HUDEP-2 (cell line): ENCODE data around the gene EXOSC3.
"Not testable (repeated sequence)": the region's sequence is repeated elsewhere in the genome, so short reads cannot be mapped to it uniquely, and the experiment has no call there.

Experiments used
- DNase-seq, 76 experiments: peaks; one replicate each; lab custom pipeline; 2025; ENCODE audit not compliant: unreplicated experiment in 76 of 76; lab: John Stamatoyannopoulos, UW

EXOSC3 gene

GRCh38 chr9:37784616-37785483 is at the start of gene EXOSC3:
TSS of gene EXOSC3 (minus strand) at chr9:37785064. CDS start at chr9:37785044, 20 bp downstream.
- DNase-seq = peak in 74 of 76 experiments; percentile 49 to 92 (median 81)

DNA sequence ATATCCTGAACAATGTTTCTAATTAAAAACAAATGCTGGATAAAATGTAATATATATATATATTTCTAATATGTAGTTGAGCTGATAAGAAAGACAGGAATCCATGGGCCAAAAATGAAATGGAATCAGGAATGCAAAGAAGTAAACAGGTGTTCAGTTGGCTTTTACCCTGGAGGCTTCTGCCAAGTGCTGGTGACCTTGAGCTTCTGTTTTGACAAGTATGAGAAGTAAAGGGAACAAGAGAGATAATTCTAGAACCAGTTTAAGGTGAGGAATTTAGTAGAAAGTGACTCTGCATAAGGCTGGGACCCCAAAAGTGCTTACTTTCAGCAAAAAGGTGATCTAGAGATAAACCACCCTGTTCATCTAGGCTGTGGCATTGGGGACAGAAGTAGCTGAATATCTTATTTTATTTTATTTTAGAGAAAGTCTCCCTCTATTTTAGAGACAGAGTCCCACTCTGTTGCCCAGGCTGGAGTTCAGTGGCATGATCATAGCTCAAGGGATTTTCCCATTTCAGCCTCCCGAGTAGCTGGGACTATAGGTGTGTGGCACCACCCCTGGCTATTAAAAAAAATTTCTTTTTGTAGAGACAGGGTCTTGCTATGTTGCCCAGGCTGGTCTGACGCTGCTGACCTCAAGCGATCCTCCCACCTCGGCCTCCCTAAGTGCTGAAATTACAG is 42.8 kb upstream of the EXOSC3 start:
- no peak for DNase-seq

DNA sequence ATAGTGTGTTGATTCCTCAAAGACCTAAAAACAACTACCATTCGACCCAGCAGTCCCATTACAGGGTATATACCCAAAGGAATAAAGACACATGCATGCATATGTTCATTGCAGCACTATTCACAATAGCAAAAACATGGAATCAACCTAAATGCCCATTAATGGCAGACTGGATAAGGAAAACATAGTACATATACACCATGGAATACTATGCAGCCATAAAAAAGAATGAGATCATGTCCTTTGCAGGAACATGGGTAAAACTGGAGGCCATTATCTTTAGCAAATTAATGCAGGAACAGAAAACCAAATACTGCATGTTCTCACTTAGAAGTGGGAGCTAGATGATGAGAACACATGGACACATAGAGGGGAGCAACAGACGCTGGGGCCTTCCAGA is 40.3 kb upstream of the EXOSC3 start:
- DNase-seq = not testable (repeated sequence)

- DNase-seq = no peak
These were observed 35.3 kb upstream of the EXOSC3 start for GRCh38 chr9:37820142-37820541.

- peak in 2 of 76 experiments; percentile 10 to 22 for DNase-seq
These were observed 34.0 kb upstream of the EXOSC3 start for GRCh38 chr9:37818849-37819248.

DNA sequence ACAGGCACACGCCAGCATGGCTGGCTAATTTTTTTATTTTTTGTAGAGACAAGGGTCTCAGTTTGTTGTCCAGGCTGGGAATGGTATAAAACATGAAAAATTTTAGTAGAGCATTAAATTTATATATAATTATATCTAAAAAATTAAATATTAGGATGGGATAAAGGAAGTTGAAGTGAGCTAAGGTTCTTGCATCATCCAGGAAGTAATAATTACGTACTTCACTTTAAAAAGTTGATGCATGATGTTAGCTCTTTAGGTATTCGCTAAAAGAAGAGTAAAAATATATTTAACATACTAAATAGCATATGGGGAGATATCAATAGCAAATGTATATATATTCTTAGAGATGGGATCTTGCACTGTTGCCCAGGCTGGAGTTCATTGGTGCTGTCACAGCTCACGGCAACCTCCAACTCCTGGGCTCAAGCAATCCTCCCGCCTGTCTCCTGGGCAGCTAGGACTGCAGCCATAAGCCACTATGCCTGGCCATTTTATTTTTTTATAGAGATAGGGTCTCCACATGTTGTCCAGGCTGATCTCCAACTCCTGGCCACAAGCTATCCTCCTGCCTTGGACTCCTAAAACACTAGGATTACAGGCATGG is 28.0 kb upstream of the EXOSC3 start:
- DNase-seq = no peak

GRCh38 chr9:37811906-37812476 is 27.1 kb upstream of the EXOSC3 start:
- no peak for DNase-seq

GRCh38 chr9:37809676-37810075 is 24.8 kb upstream of the EXOSC3 start:
- DNase-seq = not testable (repeated sequence)

GRCh38 chr9:37806271-37806670 is 21.4 kb upstream of the EXOSC3 start:
- no peak for DNase-seq

DNA sequence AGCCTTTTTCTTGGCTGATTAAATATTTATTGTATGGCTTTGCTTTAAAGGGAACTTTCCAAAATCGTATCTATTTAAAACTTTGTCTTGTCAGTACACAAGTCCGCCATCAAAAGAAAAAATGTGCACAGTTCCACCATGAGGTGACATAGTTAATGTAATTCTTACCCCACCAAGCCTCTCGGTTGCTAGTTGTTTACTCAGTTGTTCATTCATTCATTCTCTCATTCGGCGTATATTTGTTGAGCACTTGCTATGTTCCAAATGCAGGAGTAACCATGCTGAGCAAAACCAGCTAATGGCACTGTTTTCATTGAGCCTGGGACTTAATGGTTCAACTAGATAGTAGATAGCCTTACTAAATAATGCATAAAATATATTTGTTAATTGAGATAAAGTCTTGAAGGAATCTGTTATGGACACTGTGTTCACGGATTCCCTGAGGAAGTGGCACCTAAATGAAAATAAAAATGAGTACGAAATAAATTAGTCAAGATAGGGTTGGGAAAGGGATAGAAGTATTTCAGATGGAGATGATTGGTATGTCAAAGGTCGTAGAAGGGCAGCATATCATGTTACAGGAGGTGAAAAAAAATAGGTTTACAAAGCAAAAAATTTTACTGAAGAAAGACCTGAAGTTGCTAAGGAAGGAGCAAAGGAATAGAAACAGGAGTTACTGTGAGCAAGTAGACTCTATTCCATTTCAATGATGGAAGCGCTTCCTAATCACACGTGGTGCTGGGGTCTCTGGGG is 17.3 kb upstream of the EXOSC3 start:
- peak in 1 of 76 experiments; percentile 20 for DNase-seq

DNA sequence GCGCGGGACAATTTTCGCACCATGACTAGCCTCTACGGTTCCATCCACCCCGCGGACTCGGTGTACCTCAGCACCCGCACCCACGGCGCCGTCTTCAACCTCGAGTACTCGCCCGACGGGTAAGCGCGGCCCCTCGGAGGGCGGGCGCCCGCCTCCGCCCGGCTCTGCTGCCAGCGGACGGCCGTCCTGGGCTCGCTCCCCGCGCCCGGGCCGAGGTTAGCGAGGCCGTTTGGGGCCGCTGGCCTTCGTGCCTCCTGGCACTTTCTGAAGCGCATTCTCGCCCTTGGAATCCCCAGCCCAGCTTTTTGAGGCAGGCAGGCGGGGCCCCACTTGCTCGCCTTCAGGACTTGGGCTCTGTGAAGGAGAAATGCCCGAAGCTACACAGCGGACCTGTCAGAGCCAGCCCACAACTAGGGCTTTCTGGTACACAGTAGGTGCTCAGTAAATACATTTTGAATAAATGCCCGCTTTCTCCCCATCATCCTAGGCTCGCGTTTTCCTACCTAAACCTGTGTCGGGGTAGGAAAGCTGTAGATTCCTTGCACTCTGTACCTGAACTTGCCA is 16.5 kb upstream of the EXOSC3 start:
- peak in 10 of 76 experiments; percentile 13 to 70 (median 32) for DNase-seq

DNA sequence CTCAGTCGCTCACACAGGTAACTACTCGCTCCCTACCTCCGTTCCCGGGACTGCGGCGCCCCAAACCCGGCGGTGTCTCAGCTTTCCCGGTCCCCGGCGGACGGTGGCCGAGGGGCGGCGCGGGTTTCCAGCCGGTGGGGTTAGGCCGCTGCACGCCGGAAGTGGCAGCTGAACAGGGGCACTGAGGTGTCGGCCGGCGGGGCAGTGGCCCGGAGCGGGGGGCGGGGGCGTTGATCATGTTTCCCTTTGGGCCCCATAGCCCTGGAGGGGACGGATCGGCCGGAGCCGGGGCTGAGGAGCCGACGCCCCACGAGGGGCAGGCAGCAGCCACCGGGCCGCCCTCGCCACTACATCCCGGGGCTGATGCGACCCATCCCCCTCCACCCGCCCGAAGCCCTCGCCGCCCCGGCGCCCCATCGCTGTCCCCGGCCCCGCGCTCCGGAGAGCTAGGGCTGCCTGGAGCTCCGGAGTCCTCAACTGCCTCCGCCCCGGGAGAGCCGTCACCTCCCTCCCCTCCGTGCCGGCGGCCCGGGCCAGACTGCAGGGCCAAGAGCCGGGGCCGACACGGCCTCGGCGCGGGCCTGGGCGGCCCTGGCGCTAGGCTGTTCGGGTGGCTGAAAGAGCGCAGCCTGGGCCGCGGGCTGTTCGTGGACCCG is 15.9 kb upstream of the EXOSC3 start, which contains the start of gene DCAF10:
DCAF10 (plus strand) TSS at position 167 of the 656 bp plus-strand sequence; CDS start at position 237, 70 bp downstream.
- peak in 73 of 76 experiments; percentile 36 to 90 (median 78) for DNase-seq

DNA sequence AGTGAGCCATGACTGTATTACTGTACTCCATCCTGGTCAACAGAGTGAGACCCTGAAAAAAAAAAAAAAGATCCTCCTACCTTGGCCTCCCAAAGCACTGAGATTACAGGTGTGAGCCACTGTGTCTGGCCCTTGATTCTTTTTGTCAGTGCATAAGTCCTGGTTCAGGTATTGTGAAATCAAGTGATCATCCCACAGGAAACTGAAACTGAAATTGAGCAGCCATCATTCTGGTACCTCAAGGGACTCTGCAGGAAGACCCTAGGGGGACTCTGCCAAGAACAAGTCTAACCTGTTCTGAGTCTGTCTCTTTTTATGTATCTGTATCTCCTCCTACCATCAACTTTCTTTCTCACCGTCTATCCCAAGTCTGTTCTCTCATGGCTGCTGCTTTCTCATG is 13.8 kb upstream of the EXOSC3 start:
- no peak for DNase-seq

DNA sequence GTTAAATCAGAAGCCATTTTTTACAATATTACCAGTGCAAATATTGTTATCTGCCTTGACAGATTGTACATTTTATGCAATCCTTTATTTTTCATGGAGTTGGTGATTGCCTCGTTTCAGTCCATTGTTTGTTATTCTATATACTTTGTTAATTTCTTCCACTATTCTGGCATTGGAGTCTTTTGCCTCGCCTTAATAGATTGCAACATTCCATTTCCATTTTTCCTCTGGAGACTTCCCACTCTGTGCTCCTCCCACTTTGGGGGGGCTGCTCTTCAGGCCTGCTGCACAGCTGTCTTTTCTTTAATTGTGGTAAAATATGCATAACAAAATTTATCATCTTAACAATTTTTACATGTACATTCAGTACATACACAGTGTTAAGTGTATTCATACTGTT is 11.4 kb upstream of the EXOSC3 start:
- no peak for DNase-seq

DNA sequence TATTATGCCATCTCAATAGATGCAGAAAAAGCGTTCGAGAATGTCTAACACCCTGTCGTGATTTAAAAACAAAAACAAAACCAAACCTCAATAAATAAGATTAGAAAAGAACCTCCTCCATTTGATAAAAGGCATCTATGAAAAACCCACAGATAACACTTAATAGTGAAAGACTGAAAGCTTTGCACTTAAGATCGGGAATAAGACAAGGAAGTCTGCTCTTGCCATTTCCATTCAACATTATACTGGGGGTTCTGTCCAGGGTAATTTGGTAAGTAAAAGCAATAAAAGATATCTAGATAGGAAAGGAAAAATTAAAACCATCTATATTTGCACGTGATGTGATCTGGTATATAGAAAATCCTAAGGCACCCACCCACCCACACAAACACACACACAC is 7.3 kb upstream of the EXOSC3 start:
- DNase-seq = no peak

DNA sequence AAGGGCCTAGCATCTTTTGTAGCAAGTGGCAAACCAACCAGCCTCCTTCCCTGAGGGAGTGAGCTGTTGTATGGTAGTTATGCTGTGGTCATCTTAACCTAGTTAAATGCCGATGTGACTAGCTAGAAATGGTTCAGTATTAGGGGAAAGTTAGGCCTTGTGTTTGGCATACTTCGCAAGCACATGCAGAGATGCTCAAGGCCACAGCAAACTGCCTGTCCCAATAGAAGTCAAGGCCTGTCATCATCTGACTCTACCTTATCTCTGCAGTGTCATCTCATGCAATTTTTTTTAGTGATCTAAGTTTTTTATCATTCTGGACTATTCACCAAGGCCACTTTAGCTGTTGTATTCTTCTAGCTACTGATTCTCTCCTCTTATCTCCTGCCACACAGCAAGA is 5.2 kb upstream of the EXOSC3 start:
- peak in 6 of 76 experiments; percentile 6 to 23 (median 18) for DNase-seq

GRCh38 chr9:37788332-37788731 is 3.5 kb upstream of the EXOSC3 start:
- DNase-seq = no peak

DNA sequence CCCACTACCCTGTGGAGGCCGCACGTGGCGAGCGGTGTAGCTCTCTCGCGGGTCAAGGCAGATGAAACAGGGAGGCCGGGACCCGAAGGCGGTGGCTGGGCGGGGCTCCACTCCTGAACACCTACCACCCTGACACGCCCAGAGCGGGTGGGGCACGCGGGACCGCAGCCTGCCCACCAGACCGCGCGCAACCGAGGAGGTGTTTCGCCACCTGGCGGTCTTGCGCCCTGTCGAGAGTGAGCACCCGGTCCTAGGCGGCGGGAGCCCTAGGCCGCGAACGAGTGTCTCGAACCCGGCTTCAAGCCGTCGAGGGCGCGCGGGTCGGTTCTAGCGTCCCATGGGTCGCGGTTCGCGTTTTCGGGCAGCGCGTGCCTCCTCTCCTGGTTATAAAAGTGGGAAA is 2.2 kb upstream of the EXOSC3 start:
- DNase-seq = no peak

DNA sequence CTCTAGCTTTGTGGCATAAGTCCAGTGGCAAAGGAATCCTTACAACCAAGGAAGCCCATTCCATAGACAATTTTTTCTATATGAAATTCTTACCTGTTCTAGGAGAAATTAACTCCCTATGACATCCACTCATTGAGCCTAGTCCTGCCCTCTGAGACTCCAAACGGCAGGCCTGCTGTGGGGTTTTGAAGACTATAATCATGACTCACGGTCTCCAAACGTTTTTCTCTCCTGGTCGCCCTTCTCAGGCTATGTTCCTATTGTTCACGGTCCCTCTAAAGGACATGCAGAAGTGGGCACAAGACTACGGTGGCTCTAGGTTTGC is 611 bp downstream of the EXOSC3 start:
- peak in 2 of 76 experiments; percentile 26 to 41 for DNase-seq
